Activated T-cell treated with anti-CD3 and anti-CD28 coated beads for 48 hours (primary cell): ENCODE results near the gene COLEC12.

ENCODE experiments used
- DNase-seq: peaks from one replicate; pipeline ENCODE4 v3.0.0-alpha.2; 2020; ENCODE audit warnings: low read depth

COLEC12 gene

DNA sequence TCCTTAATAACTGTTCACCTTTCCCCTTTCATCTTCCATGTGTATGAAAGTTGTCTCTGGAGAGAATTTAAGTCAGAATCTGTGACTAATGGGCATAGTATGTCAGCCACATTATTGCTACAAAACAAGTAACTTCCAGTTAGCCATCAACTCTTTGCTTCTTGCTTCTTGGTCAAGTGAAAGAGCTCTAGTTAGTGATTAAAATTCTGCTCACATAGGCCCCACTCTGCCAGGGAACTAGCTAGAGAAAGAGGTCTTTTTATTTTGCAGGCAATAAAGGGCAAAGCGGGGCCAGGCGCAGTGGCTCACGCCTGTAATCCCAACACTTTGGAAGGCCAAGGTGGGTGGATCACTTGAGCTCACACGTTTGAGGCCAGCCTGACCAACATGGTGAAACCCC, 64.6 kb downstream of the COLEC12 start:
- no peak for DNase-seq

DNA sequence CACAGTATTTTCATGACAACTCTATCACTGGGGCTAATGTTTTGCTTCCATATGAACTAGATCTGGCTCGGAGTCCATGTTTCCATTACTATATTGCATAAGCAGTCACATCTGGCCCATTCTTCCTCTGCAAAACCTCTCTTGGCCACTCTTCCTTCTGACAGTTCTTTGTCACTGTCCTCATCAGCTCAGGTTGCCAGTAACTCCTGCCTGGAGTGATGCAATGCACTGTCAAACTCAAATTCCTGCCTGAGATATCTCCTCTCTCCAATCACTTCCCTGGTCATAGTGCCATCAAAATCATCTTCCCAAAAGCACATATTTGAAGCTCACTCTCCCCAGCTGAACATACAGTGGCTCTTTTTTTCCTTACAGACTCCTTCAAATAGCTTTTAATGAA, 66.1 kb downstream of the COLEC12 start:
- no peak for DNase-seq

DNA sequence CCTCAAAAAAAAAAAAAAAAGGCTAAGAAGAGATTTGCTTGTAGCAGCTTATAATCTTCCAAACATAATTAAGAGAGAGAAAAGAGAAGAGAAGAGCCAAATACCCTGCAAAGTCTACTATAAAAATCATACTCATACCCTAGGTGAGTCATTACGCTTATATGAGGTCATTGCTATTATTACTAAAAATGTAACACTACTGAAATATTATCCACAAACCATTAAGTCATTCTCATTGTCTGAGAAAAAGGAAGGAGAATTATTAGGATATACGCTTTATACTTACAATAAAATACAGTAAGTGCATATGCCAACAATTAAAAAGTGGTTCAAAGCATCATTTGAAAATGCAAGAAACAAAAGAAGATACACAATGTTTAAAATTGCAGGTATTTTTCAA, 66.5 kb downstream of the COLEC12 start:
- DNase-seq: no peak

DNA sequence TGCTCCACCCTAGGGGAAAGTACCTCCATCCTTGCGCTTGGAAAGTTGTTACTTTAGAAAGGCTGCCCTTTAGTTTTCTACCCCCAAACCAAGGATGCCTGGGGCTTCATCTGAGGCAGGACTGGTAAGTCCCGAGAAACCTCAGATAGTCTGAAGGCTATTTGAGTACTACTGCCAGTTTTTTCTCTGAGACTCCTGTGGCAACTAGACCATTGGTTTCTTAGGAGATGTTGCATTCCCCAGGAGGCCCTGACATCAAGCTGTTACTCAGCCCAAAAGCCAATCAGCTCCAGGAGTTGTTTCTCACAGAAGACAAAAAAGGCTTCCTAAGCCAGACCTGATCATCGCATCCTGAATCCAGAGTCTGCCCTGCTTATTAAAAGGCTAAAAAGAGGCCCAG, 67.2 kb downstream of the COLEC12 start:
- DNase-seq: no peak

GRCh38 chr18:432791-433190, 67.7 kb downstream of the COLEC12 start:
- no peak for DNase-seq

DNA sequence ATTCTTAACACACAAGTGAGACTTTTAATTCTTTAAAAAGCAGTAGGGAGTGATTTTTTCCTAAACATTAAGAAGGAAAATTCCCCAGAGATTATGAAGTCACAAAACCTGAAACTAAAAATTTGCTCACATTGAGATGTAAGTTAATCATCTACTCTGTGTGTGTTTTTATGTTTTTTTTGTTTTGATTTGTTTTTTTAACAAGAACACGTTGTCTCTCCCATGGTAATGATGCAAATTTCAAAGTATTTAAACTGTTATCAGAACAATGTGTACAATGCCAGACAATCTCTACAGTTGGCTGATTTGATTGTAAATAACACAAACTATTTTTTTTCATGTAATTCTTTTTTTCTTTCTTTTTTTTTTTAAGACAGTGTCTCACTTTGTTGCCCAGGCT, 71.5 kb downstream of the COLEC12 start:
- DNase-seq: no peak

DNA sequence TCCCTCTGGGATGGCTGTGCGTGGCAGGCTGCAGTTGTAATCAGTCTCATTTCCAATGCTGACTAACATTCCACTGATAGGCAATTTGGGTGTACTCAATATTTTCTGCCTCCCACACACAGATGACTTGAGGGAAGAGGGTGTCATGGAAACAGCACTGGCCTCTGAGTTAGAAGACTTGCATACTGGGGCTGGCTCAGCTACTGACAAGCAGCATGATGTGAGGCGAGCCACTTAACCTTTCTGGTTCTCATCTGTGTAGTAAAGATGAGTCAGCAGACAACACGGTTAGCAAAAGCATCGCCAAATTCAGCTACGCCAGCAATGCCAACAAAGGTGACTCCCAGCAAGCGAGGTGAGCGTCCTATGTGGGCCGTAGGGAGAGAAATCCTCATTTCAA, 73.5 kb downstream of the COLEC12 start:
- no peak for DNase-seq

GRCh38 chr18:425106-425745, 75.3 kb downstream of the COLEC12 start:
- DNase-seq: no peak

- DNase-seq: no peak
These were observed 75.8 kb downstream of the COLEC12 start for GRCh38 chr18:424668-425067.

DNA sequence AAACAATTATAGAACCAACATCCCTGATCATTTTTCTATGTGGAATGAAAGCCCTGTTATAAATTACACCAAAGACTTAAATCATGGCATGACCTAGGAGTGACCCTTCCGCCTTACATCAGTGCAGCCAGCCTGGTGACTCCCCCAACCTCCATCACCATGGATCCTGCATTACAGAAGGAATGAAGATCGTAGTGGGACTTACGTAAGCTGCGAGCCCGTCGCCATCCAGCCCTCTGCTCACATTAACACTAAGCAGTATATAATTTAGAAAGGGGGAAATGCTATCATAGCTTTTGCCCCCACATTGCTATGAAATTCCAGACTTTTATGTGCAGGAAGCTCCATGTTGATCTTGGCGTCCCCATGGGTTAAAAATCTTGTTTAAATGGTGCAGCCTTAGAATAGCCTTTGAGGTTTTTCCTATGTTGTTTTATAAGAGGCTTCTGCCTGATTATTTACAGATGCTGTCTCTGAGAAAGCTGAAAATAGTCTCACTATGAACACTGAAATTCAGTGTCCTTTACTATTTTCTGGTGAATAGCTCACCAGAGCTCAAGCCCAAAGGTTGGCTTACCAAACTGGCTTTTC, 76.3 kb downstream of the COLEC12 start:
- DNase-seq: no peak

- DNase-seq: no peak
These were observed 77.5 kb downstream of the COLEC12 start for GRCh38 chr18:422966-423365.

DNA sequence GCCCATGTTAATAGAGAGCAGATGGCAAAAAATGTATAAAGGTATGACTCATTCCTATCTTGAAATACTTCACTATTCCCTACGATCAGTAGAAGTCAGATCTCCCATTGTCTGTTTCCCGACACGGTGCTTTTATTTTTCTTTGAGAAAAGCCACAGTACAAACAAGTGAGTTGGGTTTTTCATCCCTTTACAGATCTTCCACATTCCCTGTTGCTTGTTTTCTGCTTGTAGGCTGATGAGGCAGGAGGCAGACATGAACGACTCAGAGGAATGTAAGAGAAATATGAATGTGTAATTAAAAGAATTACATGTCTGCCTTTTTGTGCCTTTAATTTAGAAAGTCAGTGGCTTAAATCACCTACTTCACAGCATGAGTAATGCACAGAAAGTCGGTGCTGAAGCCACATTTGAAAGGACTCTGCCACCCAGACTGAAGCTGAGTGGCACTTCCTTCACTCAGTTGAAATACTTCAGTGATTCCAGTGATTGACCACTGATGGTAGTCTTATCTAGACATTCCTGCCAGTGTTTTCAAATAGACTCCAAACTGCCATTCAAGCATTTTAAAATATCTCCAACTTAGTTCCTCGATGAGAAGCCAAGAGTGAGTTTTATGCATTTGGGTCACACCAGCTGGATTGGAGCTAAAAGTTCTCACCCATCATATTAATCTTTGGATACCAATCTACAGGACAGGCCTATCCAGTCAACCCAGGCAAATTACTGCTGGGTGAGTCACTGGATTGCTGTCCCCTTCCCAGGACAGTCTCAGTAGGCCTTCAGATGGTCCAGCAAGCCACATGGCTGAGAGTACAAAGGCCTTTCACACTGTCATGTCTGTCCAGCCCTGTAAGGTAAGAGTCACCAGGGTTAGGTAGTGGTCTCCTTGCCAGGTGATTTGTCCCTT, 79.0 kb downstream of the COLEC12 start:
- DNase-seq: no peak

GRCh38 chr18:420661-421246, 79.7 kb downstream of the COLEC12 start:
- no peak for DNase-seq

GRCh38 chr18:419541-420175, 80.8 kb downstream of the COLEC12 start:
- no peak for DNase-seq

DNA sequence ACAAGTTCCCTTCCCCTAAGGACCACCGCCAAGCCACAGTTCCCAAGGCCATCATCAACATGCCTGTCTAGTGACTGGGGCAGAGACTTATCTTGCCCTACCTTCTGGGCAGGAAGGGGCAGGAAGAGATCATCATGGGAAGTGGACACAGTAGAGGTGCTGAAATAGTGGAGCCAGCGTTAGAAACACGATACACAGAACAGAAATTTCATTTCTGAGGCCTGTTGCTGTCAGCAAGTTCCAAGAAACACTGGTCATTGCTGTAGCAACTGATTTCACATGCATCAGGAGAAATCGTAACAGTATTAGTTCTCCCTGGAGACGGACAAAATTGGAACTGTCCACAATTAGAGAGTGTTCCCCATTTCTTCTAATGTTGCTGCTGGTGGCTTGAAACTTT, 83.0 kb downstream of the COLEC12 start:
- no peak for DNase-seq

DNA sequence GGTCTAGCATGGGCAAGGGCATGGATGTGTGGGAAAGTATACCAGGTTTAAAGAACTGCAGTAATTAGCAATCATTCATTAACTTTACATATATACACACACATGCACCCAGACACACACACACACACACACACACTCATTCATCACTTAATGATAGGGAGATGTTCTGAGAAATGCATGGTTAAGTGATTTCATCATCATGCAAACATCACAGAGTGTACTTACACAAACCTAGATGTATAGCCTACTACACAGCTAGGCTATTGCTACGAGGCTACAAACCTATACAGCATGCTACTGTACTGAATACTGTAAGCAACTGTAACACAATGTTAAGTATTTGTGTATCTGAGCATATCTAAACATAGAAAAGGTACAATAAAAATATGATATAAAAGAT, 83.6 kb downstream of the COLEC12 start:
- no peak for DNase-seq

DNA sequence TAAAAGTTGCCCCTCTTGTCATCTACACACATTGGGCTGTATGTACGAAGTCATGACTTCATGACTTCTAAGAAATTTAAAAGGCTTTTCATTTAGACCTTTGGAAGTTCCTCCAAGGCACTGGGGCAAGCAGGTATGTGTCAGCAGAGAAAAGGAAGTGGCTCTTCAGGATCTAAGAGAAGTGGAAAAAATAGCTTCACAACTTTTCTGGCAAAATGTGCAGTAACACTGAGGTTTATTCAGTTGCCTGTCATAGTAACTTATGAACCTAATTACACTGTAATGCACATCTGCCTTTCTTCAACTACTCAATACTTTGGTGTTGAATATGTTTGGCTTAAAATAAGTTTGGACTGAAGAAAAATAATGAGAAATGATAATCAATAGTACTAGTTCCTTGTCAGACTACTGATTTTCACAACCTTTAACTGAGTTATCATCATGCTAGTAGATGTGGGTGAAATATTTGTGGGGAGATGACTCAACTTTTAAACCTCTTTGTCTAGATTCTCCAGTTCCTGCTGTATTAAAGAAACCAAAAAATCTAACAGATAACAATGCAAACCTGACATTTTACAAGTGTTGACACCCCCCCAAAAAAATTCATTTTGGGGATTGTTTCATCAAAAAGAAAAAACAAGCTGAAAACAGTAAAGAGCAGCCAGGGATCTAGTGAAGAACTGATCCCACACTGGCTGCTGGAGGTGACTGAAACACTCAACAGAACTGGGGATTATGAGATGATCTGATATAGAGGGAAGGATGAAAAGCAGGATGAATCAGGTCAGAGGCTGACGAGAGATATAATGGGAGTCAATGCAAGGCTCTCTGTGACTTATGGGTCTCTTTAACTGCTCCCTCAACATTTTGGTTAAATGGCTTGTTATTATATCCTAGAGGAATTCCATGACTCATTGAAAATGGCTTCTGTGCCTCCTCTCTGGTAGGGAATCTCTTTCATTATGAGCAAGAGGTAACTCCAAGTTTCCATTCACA, 84.6 kb downstream of the COLEC12 start:
- no peak for DNase-seq

- DNase-seq: no peak
These were observed 85.5 kb downstream of the COLEC12 start for GRCh38 chr18:415047-415446.

GRCh38 chr18:413233-413632, 87.3 kb downstream of the COLEC12 start:
- no peak for DNase-seq

- DNase-seq: no peak
These were observed 90.5 kb downstream of the COLEC12 start for GRCh38 chr18:410047-410455.

DNA sequence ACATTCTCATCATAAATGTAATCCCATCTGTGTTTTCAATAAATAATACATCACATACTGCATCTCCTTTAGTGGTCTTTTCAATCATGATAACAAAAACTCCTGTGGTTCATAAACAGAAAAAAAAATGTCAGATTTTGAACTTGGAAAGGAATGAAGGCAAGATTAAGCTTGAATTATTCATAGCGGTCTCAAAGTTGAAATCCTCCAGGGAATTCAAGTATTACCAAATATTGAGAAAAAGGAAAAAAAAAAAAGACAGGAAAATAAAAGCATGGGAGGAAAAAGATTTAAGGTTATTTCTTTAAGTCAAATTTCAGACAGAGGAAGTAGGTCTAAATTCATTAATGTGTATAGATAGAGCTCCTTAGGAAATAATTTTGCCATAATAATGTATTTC, 92.1 kb downstream of the COLEC12 start:
- no peak for DNase-seq
